Astrocyte of the spinal cord (primary cell): ENCODE measurements around the gene DDX10.

Experiments
- DNase-seq: peaks from one replicate; pipeline ENCODE4 v3.0.0; 2011; ENCODE audit warnings: low read depth, low spot score
- H3K4me3 ChIP-seq: 2 replicates; pipeline ENCODE4 v1.5.1; 2011; ENCODE audit warnings: low read depth, mild to moderate bottlenecking, low read length, moderate library complexity
- in situ Hi-C: cut with HindIII; loops from 2 replicates; pipeline ENCODE4 v1.10.0; 2017; ENCODE audit warnings: low sequenced_read_pairs
- TF ChIP-seq, protein P1 (sequence below): IDR thresholded peaks from 2 replicates; pipeline ENCODE4 v1.5.1; 2012; ENCODE audit warnings: low read depth, mild to moderate bottlenecking, low read length, inconsistent platforms

DDX10 gene

GRCh38 chr11:108669711-108670110, 4.8 kb downstream of the DDX10 start:
- TF ChIP-seq, protein P1, sequence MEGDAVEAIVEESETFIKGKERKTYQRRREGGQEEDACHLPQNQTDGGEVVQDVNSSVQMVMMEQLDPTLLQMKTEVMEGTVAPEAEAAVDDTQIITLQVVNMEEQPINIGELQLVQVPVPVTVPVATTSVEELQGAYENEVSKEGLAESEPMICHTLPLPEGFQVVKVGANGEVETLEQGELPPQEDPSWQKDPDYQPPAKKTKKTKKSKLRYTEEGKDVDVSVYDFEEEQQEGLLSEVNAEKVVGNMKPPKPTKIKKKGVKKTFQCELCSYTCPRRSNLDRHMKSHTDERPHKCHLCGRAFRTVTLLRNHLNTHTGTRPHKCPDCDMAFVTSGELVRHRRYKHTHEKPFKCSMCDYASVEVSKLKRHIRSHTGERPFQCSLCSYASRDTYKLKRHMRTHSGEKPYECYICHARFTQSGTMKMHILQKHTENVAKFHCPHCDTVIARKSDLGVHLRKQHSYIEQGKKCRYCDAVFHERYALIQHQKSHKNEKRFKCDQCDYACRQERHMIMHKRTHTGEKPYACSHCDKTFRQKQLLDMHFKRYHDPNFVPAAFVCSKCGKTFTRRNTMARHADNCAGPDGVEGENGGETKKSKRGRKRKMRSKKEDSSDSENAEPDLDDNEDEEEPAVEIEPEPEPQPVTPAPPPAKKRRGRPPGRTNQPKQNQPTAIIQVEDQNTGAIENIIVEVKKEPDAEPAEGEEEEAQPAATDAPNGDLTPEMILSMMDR, result no peak
- in situ Hi-C loops, result no loop called here
- no peak for DNase-seq
- H3K4me3 ChIP-seq, result no peak overlapping the region

GRCh38 chr11:108670451-108670850, 5.6 kb downstream of the DDX10 start:
- TF ChIP-seq, protein P1, result no peak
- no peak overlapping the region for H3K4me3 ChIP-seq
- DNase-seq, result no peak
- in situ Hi-C loops, result no loop called here

GRCh38 chr11:108672113-108672512, 7.2 kb downstream of the DDX10 start:
- no peak overlapping the region for H3K4me3 ChIP-seq
- in situ Hi-C loops, result no loop called here
- TF ChIP-seq, protein P1, result no peak
- DNase-seq, result peak; percentile 63

DNA sequence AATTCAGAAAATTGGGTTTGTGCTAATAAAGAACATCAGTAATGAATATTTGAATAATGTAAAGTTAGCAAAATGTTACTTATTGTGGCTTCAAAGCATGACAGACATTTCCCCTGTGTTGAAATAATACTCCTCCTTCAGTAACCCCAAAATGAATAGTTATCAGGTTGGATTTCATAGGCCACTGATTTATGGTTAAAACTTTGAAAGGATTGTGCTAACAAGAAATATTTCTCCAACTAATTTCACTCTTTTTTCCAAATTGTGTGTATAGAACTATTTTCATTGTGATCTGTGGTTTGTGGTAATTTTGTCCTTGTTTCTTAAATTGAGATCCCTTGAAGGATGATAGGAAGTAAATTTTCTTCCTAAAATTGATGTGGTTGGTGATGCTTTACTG, 7.9 kb downstream of the DDX10 start:
- TF ChIP-seq, protein P1, result no peak
- no peak for DNase-seq

GRCh38 chr11:108679045-108679444, 14.2 kb downstream of the DDX10 start:
- DNase-seq, result no peak
- no peak overlapping the region for H3K4me3 ChIP-seq
- TF ChIP-seq, protein P1, result no peak
- in situ Hi-C loops, result no loop called here

More for the DNA sequence above, 7.9 kb downstream of the DDX10 start:
- no peak overlapping the region for H3K4me3 ChIP-seq
- in situ Hi-C loops, result no loop called here

DNA sequence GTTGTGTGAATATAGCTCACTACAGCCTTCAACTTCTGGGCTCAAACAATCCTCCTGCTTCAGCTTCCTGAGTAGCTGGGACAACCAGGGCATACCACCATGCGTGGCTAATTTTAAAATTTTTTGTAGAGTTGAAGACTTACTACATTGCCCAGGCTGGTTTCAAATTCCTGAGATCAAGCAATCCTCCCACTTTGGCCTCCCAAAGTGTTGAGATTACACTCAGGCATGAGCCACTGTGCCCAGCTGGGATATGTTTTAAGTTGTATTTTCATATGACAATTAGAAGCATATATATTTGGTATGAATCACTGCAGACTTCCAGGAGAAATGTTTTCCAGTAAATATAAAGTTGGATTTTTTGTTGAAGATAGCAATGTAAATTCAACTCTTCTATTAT, 15.4 kb downstream of the DDX10 start:
- TF ChIP-seq, protein P1, result no peak
- no peak overlapping the region for H3K4me3 ChIP-seq
- in situ Hi-C loops, result no loop called here
- no peak for DNase-seq

- peak; percentile 9 for DNase-seq
- H3K4me3 ChIP-seq, result no peak overlapping the region
- in situ Hi-C loops, result no loop called here
- TF ChIP-seq, protein P1, result no peak
Measured at GRCh38 chr11:108685419-108686130, 20.7 kb downstream of the DDX10 start.
